GM12878 (cell line): ENCODE results near the gene DUSP18. TPM values are rescaled to one million over a fixed set of nuclear protein-coding genes. Genes with fewer than 3 reads are reported as not detected.

Experiments
- ATAC-seq: fragments of 200-7000 bp; cut with Tn5 transposase; 3 replicates; pipeline ENCODE4 v1.9.1; 2020; ENCODE audit warnings: mild to moderate bottlenecking, moderate library complexity
- BruUV-seq: library from RNA; stranded (reverse); fragments of 400-500 nt; replicated peaks from 2 replicates; lab custom pipeline; 2021; lab: Mats Ljungman, UMichigan
- CTCF ChIA-PET: fragments of 300-600 bp; sonication (Branson Sonifier 250); formaldehyde crosslinking; extraction: SDS; loops from one replicate; lab custom pipeline; 2021; ENCODE audit warnings: inconsistent platforms; lab: Yijun Ruan, JAX
- POLR2A ChIA-PET: fragments of 350-600 bp; formaldehyde crosslinking; extraction: SDS; loops from one replicate; lab custom pipeline; 2021; ENCODE audit warnings: inconsistent platforms; lab: Charles Lee
- RAD21 ChIA-PET: fragments of 300-600 bp; sonication (Branson Sonifier 250); formaldehyde crosslinking; loops from one replicate; lab custom pipeline; 2023; ENCODE audit warnings: antibody characterized with exemption; ENCODE audit not compliant: unreplicated experiment; lab: Charles Lee
- SMC1A ChIA-PET: fragments of 300-600 bp; sonication (Branson Sonifier 250); formaldehyde crosslinking; loops from one replicate; lab custom pipeline; 2023; ENCODE audit not compliant: unreplicated experiment, uncharacterized antibody; lab: Charles Lee
- DNase-seq: peaks from one replicate; pipeline ENCODE4 v3.0.0-alpha.2; 2011; ENCODE audit warnings: low read depth, low spot score
- FAIRE-seq: peaks from 3 replicates; lab custom pipeline; 2011; peaks lifted over from hg19 to GRCh38; lab: Jason Lieb, UNC
- H2AFZ ChIP-seq: 2 replicates; pipeline ENCODE4 v1.6.0; 2011; ENCODE audit warnings: low read depth, low read length, control low read depth; ENCODE audit not compliant: control insufficient read depth
- H3K27ac ChIP-seq: 2 replicates; pipeline ENCODE4 v1.5.1; 2011; ENCODE audit warnings: control low read depth; ENCODE audit not compliant: control insufficient read depth, insufficient read depth
- H3K27me3 ChIP-seq, 2 experiments: replicated peaks in 1 of 2; 2 replicates each; pipeline versions ENCODE4 v1.6.0 to v1.6.1; 2011; ENCODE audit warnings: low read length in 1 of 2; ENCODE audit not compliant: control insufficient read depth in 2 of 2, insufficient read depth in 2 of 2
- H3K36me3 ChIP-seq, 2 experiments: 2 replicates each; pipeline ENCODE4 v1.5.1; 2011; ENCODE audit warnings: low read length in 1 of 2; ENCODE audit not compliant: control insufficient read depth in 2 of 2, insufficient read depth in 2 of 2
- H3K4me1 ChIP-seq: 2 replicates; pipeline ENCODE4 v1.6.1; 2011; ENCODE audit warnings: mild to moderate bottlenecking, low read length, moderate library complexity, mixed read lengths; ENCODE audit not compliant: control insufficient read depth, insufficient read depth
- H3K4me2 ChIP-seq: 2 replicates; pipeline ENCODE4 v1.6.0; 2011; ENCODE audit warnings: control low read depth; ENCODE audit not compliant: control insufficient read depth, insufficient read depth
- H3K4me3 ChIP-seq: fragments of 200-600 bp; sonication (generic); 2 replicates; pipeline ENCODE4 v1.5.1; 2016
- H3K79me2 ChIP-seq: 2 replicates; pipeline ENCODE4 v1.6.0; 2011; ENCODE audit warnings: low read length; ENCODE audit not compliant: control insufficient read depth, insufficient read depth
- H3K9ac ChIP-seq: 2 replicates; pipeline ENCODE4 v1.8.0; 2011; ENCODE audit warnings: low read length, control low read depth, mixed read lengths; ENCODE audit not compliant: control insufficient read depth, insufficient read depth
- H3K9me3 ChIP-seq: replicated peaks from 3 replicates; pipeline ENCODE4 v1.5.1; 2011; ENCODE audit warnings: mild to moderate bottlenecking, low read length; ENCODE audit not compliant: control insufficient read depth, insufficient read depth
- H4K20me1 ChIP-seq: 2 replicates; pipeline ENCODE4 v1.6.0; 2011; ENCODE audit not compliant: control insufficient read depth, insufficient read depth
- ASH2L ChIP-seq: fragments of 300-600, 200-600 bp; sonication (generic); IDR thresholded peaks from 2 replicates; pipeline ENCODE4 v1.6.1; 2017; ENCODE audit warnings: low read depth, mild to moderate bottlenecking, borderline replicate concordance
- RBBP5 ChIP-seq: fragments of 200-600 bp; sonication (generic); conservative IDR thresholded peaks from 2 replicates; pipeline ENCODE4 v1.6.1; 2016
- SMC3 ChIP-seq: IDR thresholded peaks from 2 replicates; pipeline ENCODE4 v1.6.1; 2011; ENCODE audit warnings: low read length, improper control_type of control experiment, borderline replicate concordance
- SREBF2 ChIP-seq: IDR thresholded peaks from 2 replicates; pipeline ENCODE4 v1.6.1; 2012; ENCODE audit warnings: mild to moderate bottlenecking, low read length
- STAT1 ChIP-seq: fragments of 450-650 bp; conservative IDR thresholded peaks from 2 replicates; pipeline ENCODE4 v1.6.1; 2014; ENCODE audit warnings: antibody characterized with exemption, mild to moderate bottlenecking
- SUPT20H ChIP-seq: IDR thresholded peaks from 2 replicates; pipeline ENCODE4 v1.6.1; 2011; ENCODE audit warnings: low read depth, mild to moderate bottlenecking, low read length, moderate library complexity, borderline replicate concordance; ENCODE audit not compliant: control insufficient read depth
- ZNF207 ChIP-seq: fragments of 450-650 bp; IDR thresholded peaks from 2 replicates; pipeline ENCODE4 v1.6.1; 2014; ENCODE audit warnings: antibody characterized with exemption, mild to moderate bottlenecking, borderline replicate concordance
- ZNF622 ChIP-seq: fragments of 450-650 bp; IDR thresholded peaks from 2 replicates; pipeline ENCODE4 v1.6.1; 2017; ENCODE audit warnings: mild to moderate bottlenecking, inconsistent platforms
- WGBS: methylation state at CpG from one replicate; pipeline ENCODE4 v1.1.6; 2016; ENCODE audit warnings: low lambda C conversion rate; ENCODE audit not compliant: insufficient replicate concordance, insufficient coverage; ENCODE audit errors: missing lambda C conversion rate; 5-methylcytosine and 5-hydroxymethylcytosine counted together
- in situ Hi-C: fragments of 300-500 bp; cut with MboI; formaldehyde crosslinking; loops from 9 replicates; pipeline ENCODE4 v1.14.3; 2018; ENCODE audit warnings: mixed read lengths
- intact Hi-C: fragments of 100-400 bp; cut with micrococcal nuclease; formaldehyde crosslinking; loops from one replicate; pipeline ENCODE4 v1.14.2; 2022; ENCODE audit not compliant: unreplicated experiment
- polyA plus RNA-seq, 11 experiments: library from polyadenylated mRNA; depleted of rRNA in 4 of 11; unstranded in 6 of 11; stranded (reverse) in 5 of 11; fragments of >200 nt; fragmentation: Nextera tagmentation in 4 of 11; fragmentation: Illumina TruSeq in 1 of 11; extraction: Ambion mirVana in 4 of 11; extraction: Trizol in 1 of 11; gene quantifications; 1 replicate in 1 of 11; 2 replicates in 10 of 11; pipeline versions ENCODE4 v1.2.1 to v1.2.3, GENCODE V29; 2011 to 2016; ENCODE audit warnings: inconsistent platforms in 2 of 11, missing spikeins in 2 of 11, low read depth in 1 of 11
- total RNA-seq, 4 experiments: library from RNA; depleted of rRNA in 3 of 4; stranded (reverse); fragments of >200 nt in 3 of 4; fragmentation: Illumina TruSeq in 1 of 4; extraction: Trizol in 1 of 4; gene quantifications; 2 replicates each; pipeline versions ENCODE4 v1.2.1 to v1.2.3, GENCODE V29; 2013 to 2021
- TF ChIP-seq, protein P1 (sequence below): fragments of 450-650 bp; formaldehyde crosslinking; IDR thresholded peaks from 2 replicates; pipeline ENCODE4 v1.4.0; 2022; ENCODE audit warnings: mild to moderate bottlenecking, moderate library complexity
- TF ChIP-seq, protein P2 (sequence below): fragments of 150-350 bp; IDR thresholded peaks from 2 replicates; pipeline ENCODE4 v1.6.1; 2014; ENCODE audit warnings: mild to moderate bottlenecking, low read depth, low read length
- TF ChIP-seq, protein P3 (sequence below): IDR thresholded peaks from 2 replicates; pipeline ENCODE4 v1.6.1; 2012; ENCODE audit warnings: low read depth, low read length, improper control_type of control experiment
- TF ChIP-seq, protein P4 (sequence below): IDR thresholded peaks from 2 replicates; pipeline ENCODE4 v1.6.1; 2012; ENCODE audit warnings: low read depth, low read length, improper control_type of control experiment
- TF ChIP-seq, protein P5 (sequence below): IDR thresholded peaks from 2 replicates; pipeline ENCODE4 v1.6.1; 2011; ENCODE audit warnings: borderline replicate concordance, low read depth, mild to moderate bottlenecking, moderate library complexity, mixed read lengths, low read length; ENCODE audit not compliant: insufficient read depth; ENCODE audit errors: extremely low read length

The DUSP18 gene
- total and polyA plus RNA-seq, 10 of the 15 experiments (the other 5 are each of a cell fraction or from before 2014, with no cell fraction given): 1.9 to 11.9 (median 7.7) TPM

DNA sequence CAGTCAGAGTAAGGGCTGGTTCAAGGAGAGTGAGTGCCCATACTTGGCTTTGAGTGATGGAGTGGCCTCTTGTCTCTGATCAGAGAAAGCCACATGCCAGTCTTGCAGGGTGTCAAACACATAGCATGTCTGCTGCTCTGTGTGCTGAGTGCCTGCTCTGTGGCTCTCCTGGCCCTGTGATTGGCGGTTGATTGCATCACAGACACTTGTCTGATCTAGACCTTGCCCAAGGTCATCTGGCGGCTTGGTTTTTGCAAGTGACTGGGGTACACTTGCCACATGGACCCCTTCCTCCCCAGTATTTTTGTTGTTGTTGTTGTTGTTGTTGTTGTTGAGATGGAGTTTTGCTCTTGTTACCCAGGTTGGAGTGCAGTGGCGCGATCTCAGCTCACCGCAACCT is 37.3 kb upstream of the DUSP18 start (continued):
- TF ChIP-seq, protein P1, sequence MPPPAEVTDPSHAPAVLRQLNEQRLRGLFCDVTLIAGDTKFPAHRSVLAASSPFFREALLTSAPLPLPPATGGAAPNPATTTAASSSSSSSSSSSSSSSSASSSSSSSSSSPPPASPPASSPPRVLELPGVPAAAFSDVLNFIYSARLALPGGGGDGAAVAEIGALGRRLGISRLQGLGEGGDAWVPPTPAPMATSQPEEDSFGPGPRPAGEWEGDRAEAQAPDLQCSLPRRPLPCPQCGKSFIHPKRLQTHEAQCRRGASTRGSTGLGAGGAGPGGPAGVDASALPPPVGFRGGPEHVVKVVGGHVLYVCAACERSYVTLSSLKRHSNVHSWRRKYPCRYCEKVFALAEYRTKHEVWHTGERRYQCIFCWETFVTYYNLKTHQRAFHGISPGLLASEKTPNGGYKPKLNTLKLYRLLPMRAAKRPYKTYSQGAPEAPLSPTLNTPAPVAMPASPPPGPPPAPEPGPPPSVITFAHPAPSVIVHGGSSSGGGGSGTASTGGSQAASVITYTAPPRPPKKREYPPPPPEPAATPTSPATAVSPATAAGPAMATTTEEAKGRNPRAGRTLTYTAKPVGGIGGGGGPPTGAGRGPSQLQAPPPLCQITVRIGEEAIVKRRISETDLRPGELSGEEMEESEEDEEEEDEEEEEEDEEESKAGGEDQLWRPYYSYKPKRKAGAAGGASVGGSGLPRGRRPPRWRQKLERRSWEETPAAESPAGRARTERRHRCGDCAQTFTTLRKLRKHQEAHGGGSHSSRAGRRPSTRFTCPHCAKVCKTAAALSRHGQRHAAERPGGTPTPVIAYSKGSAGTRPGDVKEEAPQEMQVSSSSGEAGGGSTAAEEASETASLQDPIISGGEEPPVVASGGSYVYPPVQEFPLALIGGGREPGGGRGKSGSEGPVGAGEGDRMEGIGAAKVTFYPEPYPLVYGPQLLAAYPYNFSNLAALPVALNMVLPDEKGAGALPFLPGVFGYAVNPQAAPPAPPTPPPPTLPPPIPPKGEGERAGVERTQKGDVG (CRISPR knock-in tag): no peak
- TF ChIP-seq, protein P2, sequence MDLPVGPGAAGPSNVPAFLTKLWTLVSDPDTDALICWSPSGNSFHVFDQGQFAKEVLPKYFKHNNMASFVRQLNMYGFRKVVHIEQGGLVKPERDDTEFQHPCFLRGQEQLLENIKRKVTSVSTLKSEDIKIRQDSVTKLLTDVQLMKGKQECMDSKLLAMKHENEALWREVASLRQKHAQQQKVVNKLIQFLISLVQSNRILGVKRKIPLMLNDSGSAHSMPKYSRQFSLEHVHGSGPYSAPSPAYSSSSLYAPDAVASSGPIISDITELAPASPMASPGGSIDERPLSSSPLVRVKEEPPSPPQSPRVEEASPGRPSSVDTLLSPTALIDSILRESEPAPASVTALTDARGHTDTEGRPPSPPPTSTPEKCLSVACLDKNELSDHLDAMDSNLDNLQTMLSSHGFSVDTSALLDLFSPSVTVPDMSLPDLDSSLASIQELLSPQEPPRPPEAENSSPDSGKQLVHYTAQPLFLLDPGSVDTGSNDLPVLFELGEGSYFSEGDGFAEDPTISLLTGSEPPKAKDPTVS: no peak
- TF ChIP-seq, protein P3, sequence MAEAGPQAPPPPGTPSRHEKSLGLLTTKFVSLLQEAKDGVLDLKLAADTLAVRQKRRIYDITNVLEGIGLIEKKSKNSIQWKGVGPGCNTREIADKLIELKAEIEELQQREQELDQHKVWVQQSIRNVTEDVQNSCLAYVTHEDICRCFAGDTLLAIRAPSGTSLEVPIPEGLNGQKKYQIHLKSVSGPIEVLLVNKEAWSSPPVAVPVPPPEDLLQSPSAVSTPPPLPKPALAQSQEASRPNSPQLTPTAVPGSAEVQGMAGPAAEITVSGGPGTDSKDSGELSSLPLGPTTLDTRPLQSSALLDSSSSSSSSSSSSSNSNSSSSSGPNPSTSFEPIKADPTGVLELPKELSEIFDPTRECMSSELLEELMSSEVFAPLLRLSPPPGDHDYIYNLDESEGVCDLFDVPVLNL: no peak
- no peak for TF ChIP-seq ASH2L

DNA sequence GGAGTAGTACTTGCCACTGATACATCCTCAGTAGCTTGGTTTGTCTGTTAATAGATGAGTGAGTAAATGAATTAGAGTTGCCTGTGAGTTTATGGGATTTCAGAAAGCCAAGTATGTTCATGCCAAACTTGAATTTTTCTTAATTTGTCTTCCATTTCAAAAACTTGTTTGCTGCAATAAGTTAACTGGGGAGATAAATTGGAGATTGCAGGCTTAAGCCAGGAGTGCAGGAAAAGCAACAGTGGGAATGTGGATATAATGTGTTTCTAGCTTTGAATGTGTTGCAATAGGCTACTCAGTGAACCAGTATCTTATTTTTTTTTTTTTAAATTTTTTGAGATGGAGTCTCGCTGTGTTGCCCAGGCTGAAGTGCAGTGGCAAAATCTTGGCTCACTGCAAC is 35.2 kb upstream of the DUSP18 start:
- CTCF ChIA-PET: interaction anchor here (1.2 to 3.3 kb wide), 3 partner anchors 52 to 69 kb away, joined by 3 to 15 read pairs (median 7); partner anchors contain the start of gene SLC35E4
- H3K4me2 ChIP-seq: no peak overlapping the region
- no peaks in the 10 kb centered on the region for H3K9me3 ChIP-seq
- ATAC-seq (no peak), DNase-seq (no peak), FAIRE-seq (no peak)
- no peak overlapping the region for H2AFZ ChIP-seq
- no peaks in the 10 kb centered on the region for H3K27me3 ChIP-seq
- no peaks in the 10 kb centered on the region for H3K79me2 ChIP-seq
- WGBS: 64% methylated on average over 1 of the region's 1 CpG
- in situ Hi-C loops (no loop called here), intact Hi-C loops (no loop called here)
- no peaks in the 10 kb centered on the region for H3K36me3 ChIP-seq
- RAD21 ChIA-PET: interaction anchor here (0.7 kb wide), 1 partner anchor 52 kb away, joined by 3 read pairs; no protein-coding TSS in a partner anchor
- SMC1A ChIA-PET: interaction anchor here (1.4 to 2.5 kb wide), 4 partner anchors 44 to 68 kb away, joined by 3 to 11 read pairs (median 7); no protein-coding TSS in a partner anchor
- no peak overlapping the region for H3K9ac ChIP-seq
- no TSS peak for BruUV-seq
- H3K4me1 ChIP-seq: peaks cover 26% of the 10 kb centered on the region
- no peaks in the 10 kb centered on the region for H4K20me1 ChIP-seq
- H3K27ac ChIP-seq: no peak overlapping the region
- H3K4me3 ChIP-seq: no peak overlapping the region
- POLR2A ChIA-PET: no interaction called here
- TF ChIP-seq ZNF207: no peak
- TF ChIP-seq, protein P4, sequence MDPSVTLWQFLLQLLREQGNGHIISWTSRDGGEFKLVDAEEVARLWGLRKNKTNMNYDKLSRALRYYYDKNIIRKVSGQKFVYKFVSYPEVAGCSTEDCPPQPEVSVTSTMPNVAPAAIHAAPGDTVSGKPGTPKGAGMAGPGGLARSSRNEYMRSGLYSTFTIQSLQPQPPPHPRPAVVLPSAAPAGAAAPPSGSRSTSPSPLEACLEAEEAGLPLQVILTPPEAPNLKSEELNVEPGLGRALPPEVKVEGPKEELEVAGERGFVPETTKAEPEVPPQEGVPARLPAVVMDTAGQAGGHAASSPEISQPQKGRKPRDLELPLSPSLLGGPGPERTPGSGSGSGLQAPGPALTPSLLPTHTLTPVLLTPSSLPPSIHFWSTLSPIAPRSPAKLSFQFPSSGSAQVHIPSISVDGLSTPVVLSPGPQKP: no peak
- no peak for TF ChIP-seq RBBP5
- no peak for TF ChIP-seq ZNF622
- TF ChIP-seq SMC3: no peak
- no peak for TF ChIP-seq SUPT20H
- no peak for TF ChIP-seq STAT1
- TF ChIP-seq SREBF2: no peak
- TF ChIP-seq, protein P5, sequence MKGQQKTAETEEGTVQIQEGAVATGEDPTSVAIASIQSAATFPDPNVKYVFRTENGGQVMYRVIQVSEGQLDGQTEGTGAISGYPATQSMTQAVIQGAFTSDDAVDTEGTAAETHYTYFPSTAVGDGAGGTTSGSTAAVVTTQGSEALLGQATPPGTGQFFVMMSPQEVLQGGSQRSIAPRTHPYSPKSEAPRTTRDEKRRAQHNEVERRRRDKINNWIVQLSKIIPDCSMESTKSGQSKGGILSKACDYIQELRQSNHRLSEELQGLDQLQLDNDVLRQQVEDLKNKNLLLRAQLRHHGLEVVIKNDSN: no peak
